ENCODE data around the gene RAD18. TPM values are rescaled to one million over a fixed set of nuclear protein-coding genes. Genes with fewer than 3 reads are reported as not detected.

Gene RAD18
- total and polyA plus RNA-seq, 4 donors: 1.2 to 9.0 (median 4.3) TPM

DNA sequence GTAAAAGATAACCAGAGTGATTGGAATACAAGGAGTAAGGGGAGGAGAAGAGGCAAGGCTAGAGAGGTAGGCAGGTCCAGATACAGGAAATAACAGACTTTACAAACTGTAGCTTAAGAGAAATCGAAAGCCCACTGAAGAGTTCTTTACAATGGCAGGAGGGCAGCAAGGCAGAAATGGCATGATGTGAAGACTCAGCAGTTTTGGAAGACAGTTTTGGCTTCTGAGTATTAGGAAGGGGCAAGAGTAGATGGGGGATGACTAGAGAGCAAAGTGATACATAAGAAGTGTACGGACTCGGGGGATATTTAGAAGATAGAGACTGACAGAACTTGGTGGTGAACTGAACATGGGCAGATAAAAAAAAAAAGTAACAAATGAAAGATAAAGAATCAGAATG, 54.1 kb downstream of the RAD18 start:
- H3K4me1 ChIP-seq (ENCODE audit: control insufficient read depth in 4 of 4, insufficient read depth in 4 of 4, low read length in 3 of 4): no peaks in the 10 kb centered on the region
- no peak overlapping the region for H3K4me3 ChIP-seq (ENCODE audit: low read depth in 1 of 3, low read length in 3 of 3)
- TF ChIP-seq RXRA (IDR thresholded peaks at IDR 0.05) (no peak), GABPA (IDR thresholded peaks at IDR 0.05 in 1 of 2, conservative IDR thresholded peaks at IDR 0.05 in 1 of 2) (no peak), TAF1 (conservative IDR thresholded peaks at IDR 0.05) (no peak), RAD21 (IDR thresholded peaks at IDR 0.05) (no peak), JUND (IDR thresholded peaks at IDR 0.05) (no peak)
- TF ChIP-seq, protein P1, sequence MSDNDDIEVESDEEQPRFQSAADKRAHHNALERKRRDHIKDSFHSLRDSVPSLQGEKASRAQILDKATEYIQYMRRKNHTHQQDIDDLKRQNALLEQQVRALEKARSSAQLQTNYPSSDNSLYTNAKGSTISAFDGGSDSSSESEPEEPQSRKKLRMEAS (IDR thresholded peaks at IDR 0.05): no peak
- TF ChIP-seq, protein P2, sequence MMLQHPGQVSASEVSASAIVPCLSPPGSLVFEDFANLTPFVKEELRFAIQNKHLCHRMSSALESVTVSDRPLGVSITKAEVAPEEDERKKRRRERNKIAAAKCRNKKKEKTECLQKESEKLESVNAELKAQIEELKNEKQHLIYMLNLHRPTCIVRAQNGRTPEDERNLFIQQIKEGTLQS (IDR thresholded peaks at IDR 0.05): no peak
- WGBS: 98% methylated on average over 3 of the region's 3 CpGs
- H3K9ac ChIP-seq (ENCODE audit: low read depth in 1 of 2, low read length in 2 of 2): no peak overlapping the region
- no peak overlapping the region for H3K27ac ChIP-seq (ENCODE audit: low read depth in 1 of 2, low read length in 2 of 2)
- H3K27me3 ChIP-seq (ENCODE audit: control insufficient read depth in 4 of 4, insufficient read depth in 4 of 4, low read length in 3 of 4): no peaks in the 10 kb centered on the region
- no peak for DNase-seq (ENCODE audit: low spot score)
- peaks cover 0 to 3% (median under 1%) of the 10 kb centered on the region in 4 donors for H3K36me3 ChIP-seq (ENCODE audit: control insufficient read depth in 4 of 4, insufficient read depth in 3 of 4, low read depth in 1 of 4, low read length in 3 of 4)
- H3K9me3 ChIP-seq (ENCODE audit: control insufficient read depth in 4 of 4, low read length in 3 of 4): no peaks in the 10 kb centered on the region

DNA sequence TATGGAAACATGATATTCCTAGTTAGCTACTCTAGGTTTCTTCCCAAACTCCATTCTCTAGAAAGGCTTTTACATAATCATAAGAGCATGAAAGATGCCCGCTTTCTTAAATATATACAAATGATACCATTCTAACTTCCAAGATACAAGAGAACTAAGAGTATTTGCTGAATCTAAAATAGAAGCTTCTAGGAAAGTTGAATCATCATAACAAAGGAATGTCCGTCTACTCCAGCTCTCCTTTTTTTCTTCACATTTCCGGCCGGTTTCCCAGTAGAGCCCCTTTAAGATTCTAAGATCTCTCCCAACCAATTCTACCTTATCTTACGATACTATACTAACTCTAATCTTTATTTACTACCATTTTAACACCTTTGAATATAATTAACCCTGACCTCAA, 60.1 kb downstream of the RAD18 start:
- TF ChIP-seq FOXA2 (IDR thresholded peaks at IDR 0.05) (no peak), SP1 (IDR thresholded peaks at IDR 0.05) (no peak), FOXA1 (IDR thresholded peaks at IDR 0.05) (no peak), RAD21 (IDR thresholded peaks at IDR 0.05) (no peak), EGR1 (IDR thresholded peaks at IDR 0.05; ENCODE audit: low read depth in 2 of 2) (no peak), TAF1 (conservative IDR thresholded peaks at IDR 0.05) (no peak), GABPA (IDR thresholded peaks at IDR 0.05 in 1 of 2, conservative IDR thresholded peaks at IDR 0.05 in 1 of 2) (no peak), HNF4G (IDR thresholded peaks at IDR 0.05) (no peak)
- TF ChIP-seq, protein P3, sequence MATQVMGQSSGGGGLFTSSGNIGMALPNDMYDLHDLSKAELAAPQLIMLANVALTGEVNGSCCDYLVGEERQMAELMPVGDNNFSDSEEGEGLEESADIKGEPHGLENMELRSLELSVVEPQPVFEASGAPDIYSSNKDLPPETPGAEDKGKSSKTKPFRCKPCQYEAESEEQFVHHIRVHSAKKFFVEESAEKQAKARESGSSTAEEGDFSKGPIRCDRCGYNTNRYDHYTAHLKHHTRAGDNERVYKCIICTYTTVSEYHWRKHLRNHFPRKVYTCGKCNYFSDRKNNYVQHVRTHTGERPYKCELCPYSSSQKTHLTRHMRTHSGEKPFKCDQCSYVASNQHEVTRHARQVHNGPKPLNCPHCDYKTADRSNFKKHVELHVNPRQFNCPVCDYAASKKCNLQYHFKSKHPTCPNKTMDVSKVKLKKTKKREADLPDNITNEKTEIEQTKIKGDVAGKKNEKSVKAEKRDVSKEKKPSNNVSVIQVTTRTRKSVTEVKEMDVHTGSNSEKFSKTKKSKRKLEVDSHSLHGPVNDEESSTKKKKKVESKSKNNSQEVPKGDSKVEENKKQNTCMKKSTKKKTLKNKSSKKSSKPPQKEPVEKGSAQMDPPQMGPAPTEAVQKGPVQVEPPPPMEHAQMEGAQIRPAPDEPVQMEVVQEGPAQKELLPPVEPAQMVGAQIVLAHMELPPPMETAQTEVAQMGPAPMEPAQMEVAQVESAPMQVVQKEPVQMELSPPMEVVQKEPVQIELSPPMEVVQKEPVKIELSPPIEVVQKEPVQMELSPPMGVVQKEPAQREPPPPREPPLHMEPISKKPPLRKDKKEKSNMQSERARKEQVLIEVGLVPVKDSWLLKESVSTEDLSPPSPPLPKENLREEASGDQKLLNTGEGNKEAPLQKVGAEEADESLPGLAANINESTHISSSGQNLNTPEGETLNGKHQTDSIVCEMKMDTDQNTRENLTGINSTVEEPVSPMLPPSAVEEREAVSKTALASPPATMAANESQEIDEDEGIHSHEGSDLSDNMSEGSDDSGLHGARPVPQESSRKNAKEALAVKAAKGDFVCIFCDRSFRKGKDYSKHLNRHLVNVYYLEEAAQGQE (IDR thresholded peaks at IDR 0.05): no peak
- H3K27me3 ChIP-seq (ENCODE audit: control insufficient read depth in 4 of 4, insufficient read depth in 4 of 4, low read length in 3 of 4): no peaks in the 10 kb centered on the region
- no peak overlapping the region for H3K27ac ChIP-seq (ENCODE audit: low read depth in 1 of 2, low read length in 2 of 2)
- H3K9me3 ChIP-seq (ENCODE audit: control insufficient read depth in 4 of 4, low read length in 3 of 4): no peaks in the 10 kb centered on the region
- no peaks in the 10 kb centered on the region for H3K4me1 ChIP-seq (ENCODE audit: control insufficient read depth in 4 of 4, insufficient read depth in 4 of 4, low read length in 3 of 4)
- no peak for DNase-seq (ENCODE audit: low spot score)
- WGBS: 97% methylated on average over 5 of the region's 5 CpGs
- H3K9ac ChIP-seq (ENCODE audit: low read depth in 1 of 2, low read length in 2 of 2): no peak overlapping the region
- no peaks in the 10 kb centered on the region for H3K36me3 ChIP-seq (ENCODE audit: control insufficient read depth in 4 of 4, insufficient read depth in 3 of 4, low read depth in 1 of 4, low read length in 3 of 4)
- H3K4me3 ChIP-seq (ENCODE audit: low read depth in 1 of 3, low read length in 3 of 3): no peak overlapping the region

DNA sequence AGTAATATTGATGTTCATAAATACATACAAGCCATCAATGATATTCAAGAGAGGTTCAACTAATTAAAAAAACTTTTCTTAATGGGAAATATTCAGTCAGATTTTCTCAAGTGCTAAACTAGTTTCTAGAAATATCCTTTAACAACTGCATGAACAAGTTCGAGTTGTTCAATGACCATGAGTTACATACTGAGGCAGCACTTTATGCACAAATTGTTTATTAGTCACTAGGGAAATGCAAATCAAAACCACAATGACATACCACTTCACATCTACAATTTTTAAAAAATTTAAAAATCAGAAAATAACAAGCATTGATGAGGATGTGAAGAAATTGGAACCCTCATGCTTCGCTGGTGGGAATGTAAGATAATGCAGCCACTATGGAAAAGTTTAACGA, 62.4 kb downstream of the RAD18 start:
- 98% methylated on average over 3 of the region's 3 CpGs for WGBS
- Histone ChIP-seq H3K36me3 (ENCODE audit: control insufficient read depth in 4 of 4, insufficient read depth in 3 of 4, low read depth in 1 of 4, low read length in 3 of 4) (no peaks in the 10 kb centered on the region), H3K9me3 (ENCODE audit: control insufficient read depth in 4 of 4, low read length in 3 of 4) (no peaks in the 10 kb centered on the region)
- TF ChIP-seq, protein P4, sequence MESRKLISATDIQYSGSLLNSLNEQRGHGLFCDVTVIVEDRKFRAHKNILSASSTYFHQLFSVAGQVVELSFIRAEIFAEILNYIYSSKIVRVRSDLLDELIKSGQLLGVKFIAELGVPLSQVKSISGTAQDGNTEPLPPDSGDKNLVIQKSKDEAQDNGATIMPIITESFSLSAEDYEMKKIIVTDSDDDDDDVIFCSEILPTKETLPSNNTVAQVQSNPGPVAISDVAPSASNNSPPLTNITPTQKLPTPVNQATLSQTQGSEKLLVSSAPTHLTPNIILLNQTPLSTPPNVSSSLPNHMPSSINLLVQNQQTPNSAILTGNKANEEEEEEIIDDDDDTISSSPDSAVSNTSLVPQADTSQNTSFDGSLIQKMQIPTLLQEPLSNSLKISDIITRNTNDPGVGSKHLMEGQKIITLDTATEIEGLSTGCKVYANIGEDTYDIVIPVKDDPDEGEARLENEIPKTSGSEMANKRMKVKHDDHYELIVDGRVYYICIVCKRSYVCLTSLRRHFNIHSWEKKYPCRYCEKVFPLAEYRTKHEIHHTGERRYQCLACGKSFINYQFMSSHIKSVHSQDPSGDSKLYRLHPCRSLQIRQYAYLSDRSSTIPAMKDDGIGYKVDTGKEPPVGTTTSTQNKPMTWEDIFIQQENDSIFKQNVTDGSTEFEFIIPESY (IDR thresholded peaks at IDR 0.05): no peak
- no peak for TF ChIP-seq NR2F2 (IDR thresholded peaks at IDR 0.05)
- TF ChIP-seq RXRA (IDR thresholded peaks at IDR 0.05): no peak
- no peak for TF ChIP-seq FOXA1 (IDR thresholded peaks at IDR 0.05)
- TF ChIP-seq YY1 (IDR thresholded peaks at IDR 0.05): no peak
- no peak for TF ChIP-seq HNF4G (IDR thresholded peaks at IDR 0.05)
- no peak for TF ChIP-seq RAD21 (IDR thresholded peaks at IDR 0.05)
- TF ChIP-seq, protein P3 (IDR thresholded peaks at IDR 0.05): no peak
- TF ChIP-seq, protein P5, sequence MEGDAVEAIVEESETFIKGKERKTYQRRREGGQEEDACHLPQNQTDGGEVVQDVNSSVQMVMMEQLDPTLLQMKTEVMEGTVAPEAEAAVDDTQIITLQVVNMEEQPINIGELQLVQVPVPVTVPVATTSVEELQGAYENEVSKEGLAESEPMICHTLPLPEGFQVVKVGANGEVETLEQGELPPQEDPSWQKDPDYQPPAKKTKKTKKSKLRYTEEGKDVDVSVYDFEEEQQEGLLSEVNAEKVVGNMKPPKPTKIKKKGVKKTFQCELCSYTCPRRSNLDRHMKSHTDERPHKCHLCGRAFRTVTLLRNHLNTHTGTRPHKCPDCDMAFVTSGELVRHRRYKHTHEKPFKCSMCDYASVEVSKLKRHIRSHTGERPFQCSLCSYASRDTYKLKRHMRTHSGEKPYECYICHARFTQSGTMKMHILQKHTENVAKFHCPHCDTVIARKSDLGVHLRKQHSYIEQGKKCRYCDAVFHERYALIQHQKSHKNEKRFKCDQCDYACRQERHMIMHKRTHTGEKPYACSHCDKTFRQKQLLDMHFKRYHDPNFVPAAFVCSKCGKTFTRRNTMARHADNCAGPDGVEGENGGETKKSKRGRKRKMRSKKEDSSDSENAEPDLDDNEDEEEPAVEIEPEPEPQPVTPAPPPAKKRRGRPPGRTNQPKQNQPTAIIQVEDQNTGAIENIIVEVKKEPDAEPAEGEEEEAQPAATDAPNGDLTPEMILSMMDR (IDR thresholded peaks at IDR 0.05; ENCODE audit: low read depth, low read length, missing input control): no peak
- no peak for TF ChIP-seq JUND (IDR thresholded peaks at IDR 0.05)
- TF ChIP-seq FOXA2 (IDR thresholded peaks at IDR 0.05): no peak

More for the DNA sequence above, 62.4 kb downstream of the RAD18 start:
- Histone ChIP-seq H3K9ac (ENCODE audit: low read depth in 1 of 2, low read length in 2 of 2) (no peak overlapping the region), H3K4me3 (ENCODE audit: low read depth in 1 of 3, low read length in 3 of 3) (no peak overlapping the region), H3K4me1 (ENCODE audit: control insufficient read depth in 4 of 4, insufficient read depth in 4 of 4, low read length in 3 of 4) (no peaks in the 10 kb centered on the region), H3K27me3 (ENCODE audit: control insufficient read depth in 4 of 4, insufficient read depth in 4 of 4, low read length in 3 of 4) (no peaks in the 10 kb centered on the region), H3K27ac (ENCODE audit: low read depth in 1 of 2, low read length in 2 of 2) (no peak overlapping the region)
- DNase-seq (ENCODE audit: low spot score): no peak

Measured in liver (tissue), 9 donors.